HG03025 (cell line): ENCODE results near the gene G6PC1.
"Not testable (repeated sequence)": the region's sequence is repeated elsewhere in the genome, so short reads cannot be mapped to it uniquely, and the experiment has no call there.

Experiments
- ATAC-seq: cut with Tn5 transposase; IDR thresholded peaks from one replicate; pipeline ENCODE4 v1.9.1; 2021; ENCODE audit warnings: mild to moderate bottlenecking, moderate library complexity; ENCODE audit not compliant: unreplicated experiment, low FRiP score

Gene G6PC1

GRCh38 chr17:42900460-42901331 lies at the start of gene G6PC1:
TSS of gene G6PC1 (plus strand) at chr17:42900799. CDS start at chr17:42900877, 78 bp downstream.
- no peak for ATAC-seq

GRCh38 chr17:42850954-42851353 lies 49.6 kb upstream of the G6PC1 start, which contains the start of gene AOC3:
TSS of gene AOC3 (plus strand) at chr17:42851199. CDS start at chr17:42851344, 145 bp downstream.
- no peak for ATAC-seq

- not testable (repeated sequence) for ATAC-seq
Observed at GRCh38 chr17:42851371-42852240, 49.0 kb upstream of the G6PC1 start.

GRCh38 chr17:42852351-42852750 lies 48.2 kb upstream of the G6PC1 start:
- no peak for ATAC-seq

GRCh38 chr17:42853004-42853403 lies 47.6 kb upstream of the G6PC1 start:
- no peak for ATAC-seq

GRCh38 chr17:42853597-42853967 lies 47.0 kb upstream of the G6PC1 start:
- no peak for ATAC-seq

- ATAC-seq = no peak
Observed at GRCh38 chr17:42853968-42854790, 46.4 kb upstream of the G6PC1 start.

GRCh38 chr17:42855048-42855596 lies 45.5 kb upstream of the G6PC1 start:
- ATAC-seq = no peak

GRCh38 chr17:42856093-42856492 lies 44.5 kb upstream of the G6PC1 start:
- not testable (repeated sequence) for ATAC-seq

GRCh38 chr17:42856516-42856915 lies 44.1 kb upstream of the G6PC1 start:
- not testable (repeated sequence) for ATAC-seq

- ATAC-seq = no peak
Observed at GRCh38 chr17:42857389-42857788, 43.2 kb upstream of the G6PC1 start.

- no peak for ATAC-seq
Observed at GRCh38 chr17:42865638-42866094, 34.9 kb upstream of the G6PC1 start.

- ATAC-seq = no peak
Observed at GRCh38 chr17:42866216-42866615, 34.4 kb upstream of the G6PC1 start.

- no peak for ATAC-seq
Observed at GRCh38 chr17:42866631-42867575, 33.7 kb upstream of the G6PC1 start.

- not testable (repeated sequence) for ATAC-seq
Observed at GRCh38 chr17:42867694-42868261, 32.8 kb upstream of the G6PC1 start.

GRCh38 chr17:42868338-42868737 lies 32.3 kb upstream of the G6PC1 start:
- no peak for ATAC-seq

GRCh38 chr17:42871647-42872046 lies 29.0 kb upstream of the G6PC1 start:
- no peak for ATAC-seq

GRCh38 chr17:42872251-42872965 lies 28.2 kb upstream of the G6PC1 start:
- ATAC-seq = no peak
